ENCODE data around the gene NHLRC3.
A peak's percentile ranks its signal among the peaks of the same experiment; 100 is the strongest.
"Not testable (repeated sequence)": the region's sequence is repeated elsewhere in the genome, so short reads cannot be mapped to it uniquely, and the experiment has no call there.

NHLRC3 gene, protein sequence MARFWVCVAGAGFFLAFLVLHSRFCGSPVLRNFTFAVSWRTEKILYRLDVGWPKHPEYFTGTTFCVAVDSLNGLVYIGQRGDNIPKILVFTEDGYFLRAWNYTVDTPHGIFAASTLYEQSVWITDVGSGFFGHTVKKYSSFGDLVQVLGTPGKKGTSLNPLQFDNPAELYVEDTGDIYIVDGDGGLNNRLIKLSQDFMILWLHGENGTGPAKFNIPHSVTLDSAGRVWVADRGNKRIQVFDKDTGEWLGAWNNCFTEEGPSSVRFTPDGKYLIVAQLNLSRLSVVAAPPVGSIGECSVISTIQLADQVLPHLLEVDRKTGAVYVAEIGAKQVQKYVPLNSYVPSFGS

GRCh38 chr13:39037880-39038568 lies at the start of gene NHLRC3, which contains the start of gene PROSER1:
Gene NHLRC3 (plus strand): TSS chr13:39038456. CDS start chr13:39038640, 184 bp downstream.
Gene PROSER1 (minus strand): TSS chr13:39038089. CDS start chr13:39037242, 847 bp downstream.
- TF ChIP-seq Cebpa-rat (IDR thresholded peaks at IDR 0.05), result no peak
- peak within 1 kb of the TSS; percentile 81 to 95 (median 92) for H3K4me2 ChIP-seq
- H4K20me1 ChIP-seq, result peaks cover 23 to 46% (median 37%) of the 10 kb centered on the region in 11 experiments; a peak in 20 of 22 replicates
- peaks cover 5 to 21% (median 14%) of the 10 kb centered on the region in 11 experiments; a peak in 14 of 22 replicates for H3K36me3 ChIP-seq
- H3K27ac ChIP-seq, result peak within 1 kb of the TSS; percentile 84 to 95 (median 90)
- H3K9ac ChIP-seq, result peak within 1 kb of the TSS; percentile 90 to 96 (median 94)
- no peaks in the 10 kb centered on the region for H3K27me3 ChIP-seq
- H3K9me3 ChIP-seq (replicated peaks in 1 of 11), result no peaks in the 10 kb centered on the region
- H3K4me3 ChIP-seq, result peak within 1 kb of the TSS; percentile 91 to 100 (median 98)
- peaks cover 32 to 56% (median 42%) of the 10 kb centered on the region in 10 experiments for H3K4me1 ChIP-seq

DNA sequence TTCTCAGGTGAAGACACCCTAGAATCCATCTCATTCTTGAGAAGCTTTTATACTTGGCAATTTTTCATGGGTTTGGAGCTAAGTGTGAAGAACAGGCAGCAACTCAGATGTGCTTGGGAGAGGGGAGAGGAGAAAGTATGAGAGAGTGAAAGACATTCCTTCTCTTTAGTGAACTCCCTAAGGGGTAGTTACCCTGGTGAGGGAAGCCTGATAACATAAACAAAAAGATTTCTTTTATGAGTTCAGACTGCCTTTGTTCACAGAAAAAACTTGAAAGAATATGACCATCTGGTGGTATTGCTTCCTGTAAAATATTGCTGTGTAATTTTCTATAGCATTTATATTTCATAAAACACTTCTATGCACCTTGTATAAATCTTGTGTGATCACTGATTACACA lies 47.6 kb upstream of the NHLRC3 start, which contains the start of gene STOML3:
STOML3 (minus strand) TSS at position 139 of the 400 bp plus-strand sequence; CDS start at position 29, 110 bp downstream.
- H3K4me3 ChIP-seq, result no peak within 1 kb of the TSS
- no peak for TF ChIP-seq Cebpa-rat (IDR thresholded peaks at IDR 0.05)
- H3K9ac ChIP-seq, result no peak within 1 kb of the TSS
- H3K27me3 ChIP-seq, result no peaks in the 10 kb centered on the region
- no peaks in the 10 kb centered on the region for H4K20me1 ChIP-seq
- H3K36me3 ChIP-seq, result no peaks in the 10 kb centered on the region
- H3K27ac ChIP-seq, result no peak within 1 kb of the TSS
- H3K4me2 ChIP-seq, result no peak within 1 kb of the TSS
- no peaks in the 10 kb centered on the region for H3K9me3 ChIP-seq (replicated peaks in 1 of 11)
- H3K4me1 ChIP-seq, result no peaks in the 10 kb centered on the region

DNA sequence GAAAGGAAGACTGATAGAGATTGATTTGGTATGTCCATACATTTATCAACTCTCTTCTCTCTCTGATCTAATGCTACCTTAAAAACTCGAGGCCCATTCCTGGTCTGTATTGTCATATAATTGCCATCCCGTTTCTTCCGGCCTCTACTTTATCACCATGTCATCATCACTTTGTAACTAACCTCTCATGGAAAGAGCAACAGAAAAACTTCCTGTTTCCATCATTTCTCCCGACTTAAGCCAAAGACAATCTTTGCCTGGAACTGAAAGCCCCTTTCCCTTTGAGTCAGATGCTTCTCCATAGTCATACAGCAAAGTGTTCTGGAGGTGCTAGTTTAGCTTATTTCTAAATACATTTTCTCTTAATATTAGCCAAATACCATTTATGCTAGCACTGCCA lies 44.9 kb upstream of the NHLRC3 start:
- TF ChIP-seq Cebpa-rat (IDR thresholded peaks at IDR 0.05), result no peak
- no peaks in the 10 kb centered on the region for H3K27me3 ChIP-seq
- no peaks in the 10 kb centered on the region for H4K20me1 ChIP-seq
- no peaks in the 10 kb centered on the region for H3K4me1 ChIP-seq
- no peak overlapping the region for H3K27ac ChIP-seq
- H3K36me3 ChIP-seq, result no peaks in the 10 kb centered on the region
- H3K4me3 ChIP-seq, result no peak overlapping the region
- no peaks in the 10 kb centered on the region for H3K9me3 ChIP-seq (replicated peaks in 1 of 11)
- H3K4me2 ChIP-seq, result no peak overlapping the region
- no peak overlapping the region for H3K9ac ChIP-seq

GRCh38 chr13:38998739-38999138 lies 39.5 kb upstream of the NHLRC3 start:
- Histone ChIP-seq H3K36me3 (no peaks in the 10 kb centered on the region), H3K9me3 (replicated peaks in 1 of 11) (no peaks in the 10 kb centered on the region), H4K20me1 (no peaks in the 10 kb centered on the region), H3K4me2 (no peak overlapping the region), H3K9ac (no peak overlapping the region), H3K27me3 (no peaks in the 10 kb centered on the region), H3K4me1 (no peaks in the 10 kb centered on the region), H3K4me3 (no peak overlapping the region), H3K27ac (no peak overlapping the region)
- no peak for TF ChIP-seq Cebpa-rat (IDR thresholded peaks at IDR 0.05)

DNA sequence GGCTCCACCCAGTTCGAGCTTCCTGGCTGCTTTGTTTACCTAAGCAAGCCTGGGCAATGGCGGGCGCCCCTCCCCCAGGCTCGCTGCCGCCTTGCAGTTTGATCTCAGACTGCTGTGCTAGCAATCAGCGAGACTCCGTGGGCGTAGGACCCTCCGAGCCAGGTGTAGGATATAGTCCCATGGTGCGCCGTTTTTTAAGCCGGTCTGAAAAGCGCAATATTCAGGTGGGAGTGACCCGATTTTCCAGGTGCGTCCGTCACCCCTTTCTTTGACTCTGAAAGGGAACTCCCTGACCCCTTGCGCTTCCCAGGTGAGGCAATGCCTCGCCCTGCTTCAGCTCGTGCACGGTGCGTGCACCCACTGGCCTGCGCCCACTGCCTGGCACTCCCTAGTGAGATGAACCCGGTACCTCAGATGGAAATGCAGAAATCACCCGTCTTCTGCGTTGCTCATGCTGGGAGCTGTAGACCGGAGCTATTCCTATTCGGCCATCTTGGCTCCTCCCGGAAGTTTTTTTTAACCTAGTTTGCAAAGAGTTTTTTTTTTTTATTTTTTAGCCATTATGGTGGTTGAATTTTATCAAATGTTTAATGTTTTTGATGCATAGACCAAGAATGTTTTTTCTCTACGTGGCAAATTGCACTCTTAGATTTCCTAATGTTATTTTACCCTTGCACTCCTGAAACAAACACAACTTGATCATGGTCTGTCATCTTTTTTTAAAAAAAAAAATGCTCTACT lies 31.7 kb upstream of the NHLRC3 start:
- H3K4me1 ChIP-seq, H3K27me3 ChIP-seq, H3K4me3 ChIP-seq, H3K27ac ChIP-seq, H4K20me1 ChIP-seq, H3K9ac ChIP-seq, H3K4me2 ChIP-seq: not testable (repeated sequence)
- Histone ChIP-seq H3K36me3 (peaks cover 40 to 45% (median 44%) of the 10 kb centered on the region in 11 experiments), H3K9me3 (replicated peaks in 1 of 11) (peaks cover 0 to 14% (median 10%) of the 10 kb centered on the region in 11 experiments; a peak in 14 of 22 replicates)

GRCh38 chr13:39012608-39013007 lies 25.6 kb upstream of the NHLRC3 start:
- H3K9ac ChIP-seq, result no peak overlapping the region
- peaks cover 0 to 9% (median 0%) of the 10 kb centered on the region in 11 experiments; a peak in 5 of 22 replicates for H4K20me1 ChIP-seq
- TF ChIP-seq Cebpa-rat (IDR thresholded peaks at IDR 0.05), result no peak
- H3K27ac ChIP-seq, result no peak overlapping the region
- no peak overlapping the region for H3K4me3 ChIP-seq
- no peaks in the 10 kb centered on the region for H3K27me3 ChIP-seq
- peaks cover 95 to 100% (median 99%) of the 10 kb centered on the region in 11 experiments for H3K36me3 ChIP-seq
- H3K4me2 ChIP-seq, result no peak overlapping the region
- no peaks in the 10 kb centered on the region for H3K4me1 ChIP-seq
- peaks cover 0 to 5% (median under 1%) of the 10 kb centered on the region in 11 experiments; a peak in 7 of 22 replicates for H3K9me3 ChIP-seq (replicated peaks in 1 of 11)

- no peak for TF ChIP-seq Cebpa-rat (IDR thresholded peaks at IDR 0.05)
- H3K4me2 ChIP-seq, result no peak overlapping the region
- no peak overlapping the region for H3K27ac ChIP-seq
- H3K27me3 ChIP-seq, result no peaks in the 10 kb centered on the region
- peaks cover 93 to 100% (median 97%) of the 10 kb centered on the region in 11 experiments for H3K36me3 ChIP-seq
- H4K20me1 ChIP-seq, result peaks cover 0 to 16% (median 5%) of the 10 kb centered on the region in 11 experiments; a peak in 8 of 22 replicates
- H3K4me1 ChIP-seq, result peaks cover 0 to 7% (median 0%) of the 10 kb centered on the region in 10 experiments; a peak in 1 of 20 replicates
- no peaks in the 10 kb centered on the region for H3K9me3 ChIP-seq (replicated peaks in 1 of 11)
- H3K9ac ChIP-seq, result no peak overlapping the region
- H3K4me3 ChIP-seq, result no peak overlapping the region
These were observed 24.8 kb upstream of the NHLRC3 start for GRCh38 chr13:39013462-39013861.

DNA sequence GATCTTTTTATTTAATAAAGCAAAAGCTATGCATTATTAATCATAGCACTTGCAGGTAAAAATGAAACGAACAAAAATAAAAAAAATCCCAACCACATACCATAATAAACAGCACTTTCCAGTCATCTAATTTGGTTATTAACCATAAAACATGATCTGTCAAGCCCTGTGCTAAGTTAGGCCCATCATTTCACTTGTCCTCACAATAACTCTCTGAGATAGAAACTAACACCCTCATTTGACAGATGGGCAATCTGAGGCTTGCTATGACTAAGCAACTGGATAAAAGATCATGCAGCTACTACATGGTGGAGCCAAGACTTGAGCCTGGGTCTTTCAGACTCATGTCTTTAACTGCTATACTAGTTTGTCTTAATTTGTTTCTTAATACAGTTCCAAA lies 22.2 kb upstream of the NHLRC3 start:
- no peak for TF ChIP-seq Cebpa-rat (IDR thresholded peaks at IDR 0.05)
- no peak overlapping the region for H3K4me3 ChIP-seq
- H4K20me1 ChIP-seq, result peaks cover 0 to 16% (median 5%) of the 10 kb centered on the region in 11 experiments; a peak in 9 of 22 replicates
- H3K4me2 ChIP-seq, result no peak overlapping the region
- no peaks in the 10 kb centered on the region for H3K9me3 ChIP-seq (replicated peaks in 1 of 11)
- H3K4me1 ChIP-seq, result peaks cover 0 to 10% (median 0%) of the 10 kb centered on the region in 10 experiments; a peak in 1 of 20 replicates
- H3K27ac ChIP-seq, result no peak overlapping the region
- H3K9ac ChIP-seq, result no peak overlapping the region
- H3K27me3 ChIP-seq, result no peaks in the 10 kb centered on the region
- H3K36me3 ChIP-seq, result peaks cover 73 to 95% (median 86%) of the 10 kb centered on the region in 11 experiments

Measured in BLaER1 treated with 17β-estradiol and CSF1 and Interleukin-3, amounts not matched to agents 10 nM and 100 nM (cell line).